Calu3 (cell line): ENCODE results near the gene ZAR1L. TPM values are rescaled to one million over a fixed set of nuclear protein-coding genes. Genes with fewer than 3 reads are reported as not detected.

Source experiments
- BruUV-seq: library from RNA; stranded (reverse); fragments of 400-500 nt; replicated peaks from 2 replicates; lab custom pipeline; 2021; lab: Mats Ljungman, UMichigan
- CTCF ChIA-PET: fragments of 300-600 bp; sonication (Branson Sonifier 250); formaldehyde crosslinking; loops from one replicate; lab custom pipeline; 2022; ENCODE audit warnings: antibody characterized with exemption; lab: Charles Lee
- DNase-seq: peaks from one replicate; pipeline ENCODE4 v3.0.0; 2022
- H3K27ac Mint-ChIP-seq: one replicate; pipeline ENCODE4 v1.8.0; 2022; ENCODE audit warnings: mixed read lengths; ENCODE audit not compliant: unreplicated experiment
- H3K27me3 Mint-ChIP-seq: one replicate; pipeline ENCODE4 v1.8.0; 2022; ENCODE audit warnings: mixed read lengths; ENCODE audit not compliant: unreplicated experiment
- H3K36me3 Mint-ChIP-seq: one replicate; pipeline ENCODE4 v1.8.0; 2022; ENCODE audit warnings: mild to moderate bottlenecking, moderate library complexity, mixed read lengths; ENCODE audit not compliant: insufficient read depth, unreplicated experiment
- H3K4me1 Mint-ChIP-seq: one replicate; pipeline ENCODE4 v1.8.0; 2022; ENCODE audit warnings: mild to moderate bottlenecking, low read depth, mixed read lengths; ENCODE audit not compliant: unreplicated experiment
- H3K4me3 Mint-ChIP-seq: one replicate; pipeline ENCODE4 v1.8.0; 2022; ENCODE audit warnings: mild to moderate bottlenecking, low read depth, moderate library complexity, mixed read lengths; ENCODE audit not compliant: unreplicated experiment
- H3K9me3 Mint-ChIP-seq: one replicate; pipeline ENCODE4 v1.8.0; 2022; ENCODE audit warnings: low read depth, mixed read lengths; ENCODE audit not compliant: unreplicated experiment
- CTCF ChIP-seq: fragments of 200-600 bp; IDR thresholded peaks from one replicate; pipeline ENCODE4 v1.8.0; 2022; ENCODE audit warnings: antibody characterized with exemption; ENCODE audit not compliant: unreplicated experiment
- intact Hi-C: fragments of 100-400 bp; cut with micrococcal nuclease; formaldehyde crosslinking; loops from one replicate; pipeline ENCODE4 v1.10.0; 2022; ENCODE audit not compliant: unreplicated experiment
- total RNA-seq: library from RNA; stranded (reverse); gene quantifications from 2 replicates; pipeline ENCODE4 v1.2.3, GENCODE V29; 2022

Gene ZAR1L
- total RNA-seq, 1 experiment from 2014 or later: not detected

- no peak for TF ChIP-seq CTCF
- H3K9me3 Mint-ChIP-seq: no peaks in the 10 kb centered on the region
- no peaks in the 10 kb centered on the region for H3K4me1 Mint-ChIP-seq
- no peak overlapping the region for H3K4me3 Mint-ChIP-seq
- DNase-seq: no peak
- H3K36me3 Mint-ChIP-seq: peaks cover 4% of the 10 kb centered on the region
- H3K27me3 Mint-ChIP-seq: no peaks in the 10 kb centered on the region
- BruUV-seq: no TSS peak
- H3K27ac Mint-ChIP-seq: no peak overlapping the region
- intact Hi-C loops: no loop called here
- CTCF ChIA-PET: no interaction called here
Measured at GRCh38 chr13:32347651-32348050, 32.5 kb upstream of the ZAR1L start.

- DNase-seq: no peak
- TF ChIP-seq CTCF: no peak
- Mint-ChIP-seq H3K27ac (no peak overlapping the region), H3K27me3 (no peaks in the 10 kb centered on the region), H3K4me1 (no peaks in the 10 kb centered on the region), H3K36me3 (no peaks in the 10 kb centered on the region), H3K9me3 (no peaks in the 10 kb centered on the region), H3K4me3 (no peak overlapping the region)
- CTCF ChIA-PET: no interaction called here
- no TSS peak for BruUV-seq
- intact Hi-C loops: no loop called here
Measured at GRCh38 chr13:32340914-32341313, 25.8 kb upstream of the ZAR1L start.

- no peaks in the 10 kb centered on the region for H3K9me3 Mint-ChIP-seq
- H3K4me3 Mint-ChIP-seq: no peak overlapping the region
- no TSS peak for BruUV-seq
- no peak overlapping the region for H3K27ac Mint-ChIP-seq
- no peaks in the 10 kb centered on the region for H3K27me3 Mint-ChIP-seq
- DNase-seq: no peak
- intact Hi-C loops: no loop called here
- H3K4me1 Mint-ChIP-seq: no peaks in the 10 kb centered on the region
- TF ChIP-seq CTCF: no peak
- CTCF ChIA-PET: no interaction called here
- no peaks in the 10 kb centered on the region for H3K36me3 Mint-ChIP-seq
Measured at GRCh38 chr13:32334671-32335070, 19.5 kb upstream of the ZAR1L start.

- Mint-ChIP-seq H3K36me3 (no peaks in the 10 kb centered on the region), H3K4me1 (no peaks in the 10 kb centered on the region), H3K27ac (no peak overlapping the region), H3K9me3 (no peaks in the 10 kb centered on the region), H3K4me3 (no peak overlapping the region), H3K27me3 (no peaks in the 10 kb centered on the region)
- CTCF ChIA-PET: no interaction called here
- intact Hi-C loops: no loop called here
- no peak for DNase-seq
- BruUV-seq: no TSS peak
- no peak for TF ChIP-seq CTCF
Measured at GRCh38 chr13:32330441-32330840, 15.3 kb upstream of the ZAR1L start.
